Lower leg skin (tissue), 4 donors: ENCODE data around the gene TMEM259. TPM values are rescaled to one million over a fixed set of nuclear protein-coding genes. Genes with fewer than 3 reads are reported as not detected.

ENCODE experiments used
- DNase-seq, 2 donors: peaks; one replicate each; pipeline ENCODE4 v3.0.0-alpha.2; 2019; ENCODE audit warnings: low spot score in 2 of 2
- H3K4me3 ChIP-seq: fragments of 200-600 bp; sonication (generic); 2 replicates; pipeline ENCODE4 v1.5.1; 2017; ENCODE audit warnings: mild to moderate bottlenecking, low read depth; ENCODE audit not compliant: poor library complexity, severe bottlenecking
- POLR2A ChIP-seq, 2 donors: fragments of 450-650 bp; IDR thresholded peaks; one replicate each; pipeline ENCODE4 v1.6.1; 2016 to 2017; ENCODE audit warnings: antibody characterized with exemption in 2 of 2, mild to moderate bottlenecking in 1 of 2, moderate library complexity in 1 of 2
- whole genome bisulfite sequencing, 2 donors: methylation state at CpG; one replicate each; pipeline ENCODE4 v1.1.5; 2018; 5-methylcytosine and 5-hydroxymethylcytosine counted together
- intact Hi-C: fragments of 100-400 bp; cut with DNase I; formaldehyde crosslinking; loops from one replicate; pipeline ENCODE4 v1.15.0; 2023; ENCODE audit warnings: low total_unique reads
- total RNA-seq, 4 donors: library from RNA; depleted of rRNA; stranded (reverse); fragments of >200 nt; gene quantifications; one replicate each; pipeline ENCODE4 v1.1.0, GENCODE V29; 2016
- TF ChIP-seq, protein P1 (sequence below), 3 donors: fragments of 450-650 bp; IDR thresholded peaks; one replicate each; pipeline ENCODE4 v1.5.1; 2016; ENCODE audit warnings: antibody characterized with exemption in 3 of 3, mild to moderate bottlenecking in 3 of 3, moderate library complexity in 2 of 3

The TMEM259 gene
- total RNA-seq = 100 to 1,000 TPM; 180 to 299 (median 226) TPM

DNA sequence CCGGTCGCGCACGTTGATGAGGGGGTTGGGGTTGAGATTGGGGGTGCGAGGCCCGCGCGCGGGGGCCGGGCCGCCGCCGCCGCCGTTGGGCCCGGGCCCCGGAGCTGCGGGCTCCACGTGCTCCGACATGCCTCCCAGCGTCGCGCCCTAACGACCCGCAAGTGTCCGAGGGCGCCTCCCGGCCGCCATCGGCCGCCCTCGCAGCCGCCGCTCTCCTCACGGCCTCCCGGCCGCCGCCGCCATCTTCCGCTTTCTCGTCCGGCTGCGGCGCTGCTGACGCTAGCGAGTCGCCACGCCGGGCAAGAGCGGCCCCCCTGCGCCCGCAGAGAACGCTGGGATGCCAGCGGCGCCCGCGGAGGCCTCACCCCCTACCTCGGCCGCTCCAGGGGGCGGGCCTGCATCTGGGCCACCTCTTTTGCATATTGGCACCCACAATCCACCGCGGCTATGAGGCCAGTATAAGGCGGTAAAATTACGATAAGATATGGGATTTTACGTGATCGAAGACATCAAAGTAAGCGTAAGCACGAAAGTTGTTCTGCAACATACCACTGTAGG, at the start of gene TMEM259:
TMEM259 (minus strand) TSS at position 256 of the 558 bp plus-strand sequence; CDS start at position 129, 127 bp downstream.
- 0% methylated on average over 42 to 51 of the region's 68 CpGs for WGBS, 2 donors
- peak; percentile 96 to 99 for DNase-seq
- intact Hi-C loops = no loop called here
- H3K4me3 ChIP-seq = peak within 1 kb of the TSS; percentile 61
- TF ChIP-seq POLR2A (IDR thresholded peaks at IDR 0.05) = peak in 1 of 2 donors; percentile 33
- TF ChIP-seq, protein P1, sequence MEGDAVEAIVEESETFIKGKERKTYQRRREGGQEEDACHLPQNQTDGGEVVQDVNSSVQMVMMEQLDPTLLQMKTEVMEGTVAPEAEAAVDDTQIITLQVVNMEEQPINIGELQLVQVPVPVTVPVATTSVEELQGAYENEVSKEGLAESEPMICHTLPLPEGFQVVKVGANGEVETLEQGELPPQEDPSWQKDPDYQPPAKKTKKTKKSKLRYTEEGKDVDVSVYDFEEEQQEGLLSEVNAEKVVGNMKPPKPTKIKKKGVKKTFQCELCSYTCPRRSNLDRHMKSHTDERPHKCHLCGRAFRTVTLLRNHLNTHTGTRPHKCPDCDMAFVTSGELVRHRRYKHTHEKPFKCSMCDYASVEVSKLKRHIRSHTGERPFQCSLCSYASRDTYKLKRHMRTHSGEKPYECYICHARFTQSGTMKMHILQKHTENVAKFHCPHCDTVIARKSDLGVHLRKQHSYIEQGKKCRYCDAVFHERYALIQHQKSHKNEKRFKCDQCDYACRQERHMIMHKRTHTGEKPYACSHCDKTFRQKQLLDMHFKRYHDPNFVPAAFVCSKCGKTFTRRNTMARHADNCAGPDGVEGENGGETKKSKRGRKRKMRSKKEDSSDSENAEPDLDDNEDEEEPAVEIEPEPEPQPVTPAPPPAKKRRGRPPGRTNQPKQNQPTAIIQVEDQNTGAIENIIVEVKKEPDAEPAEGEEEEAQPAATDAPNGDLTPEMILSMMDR (IDR thresholded peaks at IDR 0.05) = no peak

DNA sequence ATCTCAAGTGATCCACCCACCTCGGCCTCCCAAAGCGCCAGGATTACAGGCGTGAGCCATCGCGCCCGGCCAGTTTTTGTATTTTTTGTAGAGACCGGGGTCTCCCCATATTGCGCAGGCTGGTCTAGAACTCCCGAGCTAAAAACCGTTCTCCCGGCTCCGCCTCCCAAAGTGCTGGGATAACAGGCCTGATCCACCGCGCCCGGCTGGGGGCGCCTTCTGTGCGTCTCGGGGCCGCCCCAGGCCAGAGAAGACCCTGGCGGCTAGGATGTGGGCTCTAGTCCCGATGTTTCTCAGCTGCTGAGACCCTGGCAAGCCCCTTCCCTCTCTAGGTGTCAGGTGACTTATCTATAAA, 49.6 kb upstream of the TMEM259 start:
- intact Hi-C loops = no loop called here
- no peak overlapping the region for H3K4me3 ChIP-seq
- DNase-seq = no peak
- TF ChIP-seq POLR2A (IDR thresholded peaks at IDR 0.05) = no peak
- TF ChIP-seq, protein P1 (IDR thresholded peaks at IDR 0.05) = no peak
- 26 to 31% methylated on average over 20 to 21 of the region's 21 CpGs for WGBS, 2 donors

DNA sequence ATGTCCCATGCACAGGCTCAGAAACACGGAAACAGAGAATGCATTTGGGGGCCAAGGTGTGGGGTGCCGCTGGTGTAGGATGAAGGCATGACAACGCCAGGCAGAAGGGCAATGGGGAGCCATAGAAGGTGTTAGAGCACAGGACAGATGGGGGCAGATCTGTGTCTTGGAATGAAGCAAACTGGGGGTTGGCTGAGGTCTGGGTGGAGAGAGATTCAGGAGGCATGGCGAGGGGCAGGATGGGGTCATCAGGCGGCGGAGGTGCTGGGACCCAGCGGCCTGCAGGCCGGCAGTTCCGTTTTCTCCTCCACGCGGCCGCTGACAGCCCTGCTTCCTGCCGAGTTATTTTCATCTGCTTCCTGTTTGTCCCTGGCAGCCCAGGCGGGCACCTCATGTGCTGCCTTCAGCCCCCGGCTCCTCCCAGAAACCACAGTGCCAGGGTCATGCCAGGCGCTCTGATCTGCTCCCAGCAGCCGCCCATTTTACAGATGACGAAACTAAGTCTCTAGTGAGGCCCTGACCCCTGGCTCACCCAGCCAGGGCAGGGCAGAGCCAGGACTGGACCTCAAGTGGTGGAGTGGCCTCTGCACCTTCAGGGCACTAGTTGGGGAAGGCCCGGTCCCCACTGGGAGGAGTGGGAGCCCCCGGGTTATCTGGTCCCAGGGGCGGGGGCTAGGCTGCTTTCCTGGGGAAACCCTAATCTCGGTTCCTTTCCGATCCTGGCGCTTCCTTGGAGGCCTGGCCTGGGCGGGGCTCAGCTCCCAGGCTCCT, 48.3 kb upstream of the TMEM259 start:
- no peak for TF ChIP-seq POLR2A (IDR thresholded peaks at IDR 0.05)
- TF ChIP-seq, protein P1 (IDR thresholded peaks at IDR 0.05) = no peak
- WGBS, 2 donors = 34 to 38% methylated on average over 19 to 25 of the region's 25 CpGs
- intact Hi-C loops = no loop called here
- H3K4me3 ChIP-seq = no peak overlapping the region
- peak; percentile 64 to 93 for DNase-seq

DNA sequence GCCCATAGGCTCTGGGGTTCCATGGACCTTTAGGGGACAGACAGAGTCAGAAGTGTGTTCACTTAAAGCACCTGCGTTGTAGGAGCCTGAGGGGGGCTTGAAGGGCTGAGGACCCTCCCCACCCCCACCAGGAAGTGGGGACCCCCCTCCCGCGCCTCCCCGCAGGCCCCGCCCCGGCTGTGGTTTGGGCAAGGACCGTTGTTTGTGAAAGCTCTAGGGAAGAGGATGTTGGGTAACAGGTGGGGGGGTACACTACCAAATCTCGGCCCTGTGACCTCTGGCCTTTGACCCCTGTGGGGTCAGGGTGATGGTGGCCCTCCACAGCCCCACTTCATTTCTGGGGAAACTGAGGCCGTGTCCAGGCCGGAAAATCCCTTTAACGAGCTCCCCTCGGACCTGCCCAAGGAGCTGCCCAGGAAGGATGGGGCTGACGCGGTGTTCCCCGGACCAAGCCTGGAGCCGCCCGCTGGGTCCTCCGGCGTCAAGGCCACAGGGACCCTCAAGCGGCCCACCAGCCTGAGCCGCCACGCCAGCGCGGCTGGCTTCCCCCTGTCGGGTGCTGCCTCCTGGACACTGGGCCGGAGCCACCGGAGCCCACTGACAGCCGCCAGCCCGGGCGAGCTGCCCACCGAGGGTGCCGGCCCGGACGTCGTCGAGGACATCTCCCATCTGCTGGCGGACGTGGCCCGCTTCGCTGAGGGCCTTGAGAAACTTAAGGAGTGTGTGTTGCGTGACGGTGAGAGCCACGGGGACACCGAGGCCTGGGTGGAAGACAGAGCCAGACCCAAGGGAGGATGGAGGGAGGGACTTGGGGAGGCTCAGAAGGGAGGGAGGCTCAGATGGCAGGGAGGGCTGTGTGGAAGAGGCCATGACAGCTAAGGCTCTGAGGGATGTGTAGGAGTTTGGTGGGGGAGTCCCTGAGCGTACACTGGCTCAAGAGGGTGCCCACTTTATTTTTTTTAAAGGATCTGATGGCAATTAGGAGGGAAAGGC, 47.4 kb upstream of the TMEM259 start:
- intact Hi-C loops = no loop called here
- no peak for DNase-seq
- no peak overlapping the region for H3K4me3 ChIP-seq
- no peak for TF ChIP-seq POLR2A (IDR thresholded peaks at IDR 0.05)
- TF ChIP-seq, protein P1 (IDR thresholded peaks at IDR 0.05) = no peak
- 62 to 67% methylated on average over 30 to 33 of the region's 45 CpGs for WGBS, 2 donors

DNA sequence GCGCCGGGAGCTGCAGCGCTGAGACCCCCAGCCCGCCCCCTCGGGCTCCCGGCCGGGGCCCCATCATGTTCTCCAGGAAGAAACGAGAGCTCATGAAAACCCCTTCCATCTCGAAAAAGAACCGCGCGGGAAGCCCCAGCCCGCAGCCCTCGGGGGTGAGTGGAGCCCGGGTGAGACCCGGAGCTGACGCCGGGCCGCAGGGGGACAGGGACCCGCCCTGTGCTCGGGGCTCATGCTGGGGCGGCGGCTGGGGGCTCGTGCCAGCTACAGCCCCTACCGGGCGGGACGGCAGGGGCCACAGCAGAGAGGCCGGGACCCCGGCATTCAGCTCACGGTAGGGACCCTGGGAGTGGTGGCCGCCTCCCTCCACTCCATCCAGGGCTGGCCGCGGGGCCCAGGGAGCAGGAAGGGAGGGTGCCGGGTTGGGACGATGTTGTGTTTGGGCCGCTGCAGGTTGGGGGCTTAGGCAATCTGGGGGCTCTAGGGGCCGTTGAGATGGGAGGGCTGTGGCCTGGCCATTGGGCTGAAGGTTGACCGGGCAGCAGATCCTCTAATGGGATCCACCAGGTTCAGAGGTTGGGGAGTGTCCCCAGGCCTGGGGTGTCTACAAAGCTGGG, 46.5 kb upstream of the TMEM259 start:
- intact Hi-C loops = no loop called here
- DNase-seq = no peak
- peak overlapping the region; percentile 8 for H3K4me3 ChIP-seq
- TF ChIP-seq, protein P1 (IDR thresholded peaks at IDR 0.05) = no peak
- no peak for TF ChIP-seq POLR2A (IDR thresholded peaks at IDR 0.05)
- 7% methylated on average over 17 to 30 of the region's 38 CpGs for WGBS, 2 donors
